Stimulated activated naive CD4-positive, alpha-beta T cell (primary cell): ENCODE data around the gene SIRT7.

Experiments used
- DNase-seq, 6 experiments: peaks; one replicate each; lab custom pipeline; 2025; lab: John Stamatoyannopoulos, UW

The SIRT7 gene

GRCh38 chr17:81917565-81918332 lies at the start of gene SIRT7:
SIRT7 (minus strand) TSS chr17:81918176; CDS start chr17:81918131, 45 bp downstream.
- peak; percentile 80 to 93 (median 86) for DNase-seq

GRCh38 chr17:81967244-81967532 lies 49.2 kb upstream of the SIRT7 start:
- DNase-seq: peak in 2 of 6 experiments; percentile 25 to 50

- no peak for DNase-seq
Observed at GRCh38 chr17:81966343-81967243, 48.6 kb upstream of the SIRT7 start.

GRCh38 chr17:81964081-81964849 lies 46.3 kb upstream of the SIRT7 start:
- DNase-seq: no peak

GRCh38 chr17:81962499-81963441 lies 44.8 kb upstream of the SIRT7 start:
- DNase-seq: no peak

GRCh38 chr17:81961521-81962498 lies 43.8 kb upstream of the SIRT7 start:
- no peak for DNase-seq

- DNase-seq: peak in 3 of 6 experiments; percentile 12 to 28 (median 16)
Observed at GRCh38 chr17:81961087-81961511, 43.1 kb upstream of the SIRT7 start, which contains the start of gene NOTUM. NOTUM (minus strand) TSS chr17:81961187; CDS start chr17:81960909, 278 bp downstream.

- peak in 3 of 6 experiments; percentile 29 to 38 (median 36) for DNase-seq
Observed at GRCh38 chr17:81960130-81960958, 42.4 kb upstream of the SIRT7 start.

GRCh38 chr17:81959362-81960129 lies 41.6 kb upstream of the SIRT7 start:
- DNase-seq: peak; percentile 58 to 88 (median 80)

GRCh38 chr17:81958633-81959342 lies 40.8 kb upstream of the SIRT7 start:
- no peak for DNase-seq

- DNase-seq: no peak
Observed at GRCh38 chr17:81957691-81958432, 39.9 kb upstream of the SIRT7 start.

- no peak for DNase-seq
Observed at GRCh38 chr17:81956607-81957589, 38.9 kb upstream of the SIRT7 start.

- DNase-seq: no peak
Observed at GRCh38 chr17:81955756-81956544, 38.0 kb upstream of the SIRT7 start.

- no peak for DNase-seq
Observed at GRCh38 chr17:81955058-81955681, 37.2 kb upstream of the SIRT7 start.
